Adrenal gland (tissue), 12 donors: Measurements from ENCODE around the gene FBXL16. TPM values are rescaled to one million over a fixed set of nuclear protein-coding genes. Genes with fewer than 3 reads are reported as not detected.
A peak's percentile ranks its signal among the peaks of the same experiment; 100 is the strongest.

ENCODE experiments used
- DNase-seq, 7 donors: peaks; one replicate each; pipeline ENCODE4 v3.0.0-alpha.2; 2019 to 2020
- H3K27ac ChIP-seq, 5 donors: fragments of 200-600 bp; sonication (generic) in 4 of 5; 1 replicate in 3 of 5; 2 replicates in 2 of 5; pipeline versions ENCODE4 v1.5.1 to v1.8.0; 2016 to 2020; ENCODE audit warnings: mild to moderate bottlenecking in 1 of 5
- H3K27me3 ChIP-seq: fragments of 200-600 bp; 2 replicates; pipeline ENCODE4 v1.8.0; 2021
- H3K36me3 ChIP-seq, 2 donors: fragments of 200-600 bp; replicated peaks in 1 of 2; 1 replicate in 1 of 2; 2 replicates in 1 of 2; pipeline versions ENCODE4 v1.5.1 to v1.8.0; 2018 to 2022
- H3K4me1 ChIP-seq, 2 donors: fragments of 200-600 bp; replicated peaks in 1 of 2; 1 replicate in 1 of 2; 2 replicates in 1 of 2; pipeline versions ENCODE4 v1.5.1 to v1.8.0; 2018 to 2021
- H3K4me3 ChIP-seq, 4 donors: fragments of 200-600 bp; sonication (generic) in 3 of 4; one replicate each; pipeline ENCODE4 v1.5.1; 2016 to 2018
- H3K9me3 ChIP-seq, 3 donors: fragments of 200-600 bp; sonication (generic) in 1 of 3; replicated peaks in 1 of 3; 1 replicate in 2 of 3; 2 replicates in 1 of 3; pipeline versions ENCODE4 v1.5.1 to v1.8.0; 2016 to 2021
- POLR2A ChIP-seq, 2 donors: fragments of 450-650 bp; IDR thresholded peaks; one replicate each; pipeline ENCODE4 v1.6.1; 2017; ENCODE audit warnings: antibody characterized with exemption in 2 of 2, mild to moderate bottlenecking in 2 of 2, moderate library complexity in 1 of 2
- WGBS, 4 donors: extraction: QIAGEN DNeasy Blood & Tissue Kit in 2 of 4; methylation state at CpG; one replicate each; pipeline versions ENCODE4 v1.1.5 to v1.1.7; 2013 to 2017; 5-methylcytosine and 5-hydroxymethylcytosine counted together
- intact Hi-C, 2 donors: fragments of 100-400 bp; cut with DNase I; formaldehyde crosslinking; loops; one replicate each; pipeline versions ENCODE4 v1.14.1 to v1.15.0; 2022 to 2023
- polyA plus RNA-seq, 3 donors: library from polyadenylated mRNA; stranded (reverse); fragments of 200-250 nt in 2 of 3; fragments of 350-450 nt in 1 of 3; fragmentation: Illumina TruSeq in 1 of 3; extraction: RNeasy Lipid Tissue Mini Kit (QIAGEN cat#74804) in 1 of 3; gene quantifications; one replicate each; pipeline ENCODE4 v1.2.3, GENCODE V29; 2013 to 2014
- total RNA-seq, 9 donors: library from RNA; depleted of rRNA in 4 of 9; stranded (reverse); fragments of >200 nt in 4 of 9; fragments of 120-200 nt in 1 of 9; fragmentation: NEBNext Ultra II Directional in 1 of 9; extraction: Animal tissue kit (Norgen Biotek cat#: 25700) in 1 of 9; gene quantifications; one replicate each; pipeline versions ENCODE4 v1.1.0 to v1.2.4, GENCODE V29; 2013 to 2023
- TF ChIP-seq, protein P1 (sequence below), 6 experiments: fragments of 450-650 bp in 4 of 6; fragments of 200-600 bp in 2 of 6; sonication (generic) in 1 of 6; IDR thresholded peaks; 1 replicate in 5 of 6; 2 replicates in 1 of 6; pipeline versions ENCODE4 v1.5.1 to v1.8.0; 2016 to 2021; ENCODE audit warnings: antibody characterized with exemption in 6 of 6, mild to moderate bottlenecking in 2 of 6, moderate library complexity in 1 of 6
- donor health status: healthy with polysubstance abuse.
- donor health status: Bipolar disorder and iron deficiency.
- donor health status: DM: yes; HTN: yes; CAD: no.
- donor health status: DM: no; HTN: no; CAD: no.
- donor health status: DM: no; HTN: no; CAD: no.
- donor health status: DM: yes; HTN: yes; CAD: no.

Gene FBXL16
- total and polyA plus RNA-seq, 12 donors: 0.17 to 18.3 (median 5.2) TPM; not detected in 1

- TF ChIP-seq POLR2A (IDR thresholded peaks at IDR 0.05): no peak
- TF ChIP-seq, protein P1, sequence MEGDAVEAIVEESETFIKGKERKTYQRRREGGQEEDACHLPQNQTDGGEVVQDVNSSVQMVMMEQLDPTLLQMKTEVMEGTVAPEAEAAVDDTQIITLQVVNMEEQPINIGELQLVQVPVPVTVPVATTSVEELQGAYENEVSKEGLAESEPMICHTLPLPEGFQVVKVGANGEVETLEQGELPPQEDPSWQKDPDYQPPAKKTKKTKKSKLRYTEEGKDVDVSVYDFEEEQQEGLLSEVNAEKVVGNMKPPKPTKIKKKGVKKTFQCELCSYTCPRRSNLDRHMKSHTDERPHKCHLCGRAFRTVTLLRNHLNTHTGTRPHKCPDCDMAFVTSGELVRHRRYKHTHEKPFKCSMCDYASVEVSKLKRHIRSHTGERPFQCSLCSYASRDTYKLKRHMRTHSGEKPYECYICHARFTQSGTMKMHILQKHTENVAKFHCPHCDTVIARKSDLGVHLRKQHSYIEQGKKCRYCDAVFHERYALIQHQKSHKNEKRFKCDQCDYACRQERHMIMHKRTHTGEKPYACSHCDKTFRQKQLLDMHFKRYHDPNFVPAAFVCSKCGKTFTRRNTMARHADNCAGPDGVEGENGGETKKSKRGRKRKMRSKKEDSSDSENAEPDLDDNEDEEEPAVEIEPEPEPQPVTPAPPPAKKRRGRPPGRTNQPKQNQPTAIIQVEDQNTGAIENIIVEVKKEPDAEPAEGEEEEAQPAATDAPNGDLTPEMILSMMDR (IDR thresholded peaks at IDR 0.05): no peak
- Histone ChIP-seq H3K4me3 (peak overlapping the region in 1 of 4 donors; percentile 88), H3K27me3 (no peaks in the 10 kb centered on the region), H3K4me1 (peaks cover 13 to 17% of the 10 kb centered on the region in 2 donors), H3K27ac (peak overlapping the region in 4 of 5 donors; percentile 89 to 95 (median 90)), H3K9me3 (no peaks in the 10 kb centered on the region), H3K36me3 (no peaks in the 10 kb centered on the region)
- WGBS, 4 donors: 84 to 90% (median 89%) methylated on average over 23 to 51 of the region's 51 CpGs
- intact Hi-C loops: no loop called here
- DNase-seq: no peak
Measured at GRCh38 chr16:721765-722540, 16.4 kb upstream of the FBXL16 start.

GRCh38 chr16:720990-721764, 15.6 kb upstream of the FBXL16 start, which contains the start of gene ANTKMT:
Gene ANTKMT (plus strand): TSS chr16:721146. CDS start chr16:721275, 129 bp downstream.
- Histone ChIP-seq H3K27me3 (no peaks in the 10 kb centered on the region), H3K27ac (peak within 1 kb of the TSS; percentile 82 to 95 (median 90)), H3K4me1 (peaks cover 17 to 25% of the 10 kb centered on the region in 2 donors), H3K9me3 (no peaks in the 10 kb centered on the region), H3K4me3 (peak within 1 kb of the TSS; percentile 35 to 88 (median 62)), H3K36me3 (no peaks in the 10 kb centered on the region)
- peak; percentile 84 to 91 (median 86) for DNase-seq
- intact Hi-C loops: no loop called here
- peak; percentile 84 to 89 for TF ChIP-seq POLR2A (IDR thresholded peaks at IDR 0.05)
- TF ChIP-seq, protein P1 (IDR thresholded peaks at IDR 0.05): peak in 3 of 6 experiments; percentile 9 to 19 (median 11)
- 6 to 7% (median 7%) methylated on average over 21 to 106 of the region's 106 CpGs; no CpG with 5 or more reads in 1 of the 4 donors for WGBS, 4 donors

DNA sequence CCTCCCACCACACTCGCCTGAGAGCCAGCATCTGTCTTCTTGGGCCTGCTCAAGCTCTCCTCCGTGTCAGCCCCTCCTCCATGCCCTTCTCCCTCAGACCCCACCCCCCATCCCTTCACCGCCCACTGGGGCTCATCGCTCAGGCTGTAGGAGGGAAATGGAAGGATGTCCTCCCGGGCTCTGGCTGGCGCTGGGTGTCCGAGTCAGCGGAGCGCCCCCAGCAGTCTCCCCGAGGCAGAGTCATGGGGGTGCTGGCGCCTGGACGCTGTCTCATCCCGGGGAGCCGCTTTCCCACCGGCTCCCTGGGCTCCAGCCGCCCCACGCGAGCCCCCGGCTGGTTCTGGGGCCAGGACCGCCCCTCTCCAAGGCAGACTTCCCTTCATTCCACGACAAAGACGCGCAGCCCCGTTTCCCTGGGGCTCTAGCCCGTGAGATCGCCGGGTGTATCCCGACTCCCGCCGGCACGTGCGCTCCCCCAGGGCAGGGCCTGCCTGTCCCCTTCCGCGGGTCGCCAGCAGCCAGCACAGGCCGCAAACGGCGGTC, 14.9 kb upstream of the FBXL16 start:
- no peaks in the 10 kb centered on the region for H3K36me3 ChIP-seq
- peak overlapping the region; percentile 82 to 95 (median 90) for H3K27ac ChIP-seq
- intact Hi-C loops: no loop called here
- H3K4me1 ChIP-seq: peaks cover 24 to 30% of the 10 kb centered on the region in 2 donors
- H3K27me3 ChIP-seq: no peaks in the 10 kb centered on the region
- 0% methylated on average over 2 to 38 of the region's 38 CpGs for WGBS, 4 donors
- H3K9me3 ChIP-seq: no peaks in the 10 kb centered on the region
- TF ChIP-seq, protein P1 (IDR thresholded peaks at IDR 0.05): peak in 1 of 6 experiments; percentile 2
- TF ChIP-seq POLR2A (IDR thresholded peaks at IDR 0.05): no peak
- peak overlapping the region; percentile 35 to 88 (median 62) for H3K4me3 ChIP-seq
- peak in 5 of 7 donors; percentile 44 to 74 (median 62) for DNase-seq
